HG02840 (cell line): ENCODE results near the gene MUC22.
"Not testable (repeated sequence)": the region's sequence is repeated elsewhere in the genome, so short reads cannot be mapped to it uniquely, and the experiment has no call there.

Experiments
- ATAC-seq: cut with Tn5 transposase; IDR thresholded peaks from one replicate; pipeline ENCODE4 v1.9.1; 2021; ENCODE audit warnings: mild to moderate bottlenecking, moderate library complexity, moderate number of reproducible peaks; ENCODE audit not compliant: unreplicated experiment, low FRiP score

Gene MUC22

DNA sequence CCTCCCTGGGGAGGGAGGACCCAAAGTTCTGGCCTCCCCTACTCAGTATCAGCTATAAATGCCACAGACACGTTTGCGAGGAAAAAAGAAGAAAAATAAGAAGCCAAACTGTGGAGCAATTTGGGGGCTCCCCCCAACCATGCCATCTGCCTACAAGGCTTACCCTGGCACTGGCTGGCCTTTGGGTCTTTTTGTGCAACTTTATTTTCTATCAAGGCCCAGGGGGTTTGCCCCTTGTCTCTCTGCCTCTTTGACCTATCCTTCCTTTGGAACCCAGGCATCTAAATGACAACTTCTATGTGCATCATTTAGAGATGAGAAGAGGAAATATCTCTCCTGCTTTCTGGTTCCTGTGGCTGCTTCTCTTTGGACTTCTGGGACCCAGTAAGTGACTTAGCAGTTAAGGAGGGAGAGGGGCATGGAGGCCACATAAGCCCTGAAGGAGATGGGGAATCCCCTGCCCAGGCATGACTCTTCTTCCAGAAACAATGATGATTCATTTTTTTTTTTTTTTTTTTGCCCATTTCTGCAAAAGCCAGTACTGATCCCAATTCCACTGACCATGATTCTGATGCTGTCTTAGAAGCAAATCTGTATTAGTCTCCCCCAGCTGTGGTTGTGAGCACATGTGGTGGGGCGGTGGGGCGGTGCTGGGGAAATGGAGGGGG, at the start of gene MUC22:
TSS of gene MUC22 (plus strand) at position 82 of the 668 bp plus-strand sequence. CDS start at position 315, 233 bp downstream.
- ATAC-seq: no peak

DNA sequence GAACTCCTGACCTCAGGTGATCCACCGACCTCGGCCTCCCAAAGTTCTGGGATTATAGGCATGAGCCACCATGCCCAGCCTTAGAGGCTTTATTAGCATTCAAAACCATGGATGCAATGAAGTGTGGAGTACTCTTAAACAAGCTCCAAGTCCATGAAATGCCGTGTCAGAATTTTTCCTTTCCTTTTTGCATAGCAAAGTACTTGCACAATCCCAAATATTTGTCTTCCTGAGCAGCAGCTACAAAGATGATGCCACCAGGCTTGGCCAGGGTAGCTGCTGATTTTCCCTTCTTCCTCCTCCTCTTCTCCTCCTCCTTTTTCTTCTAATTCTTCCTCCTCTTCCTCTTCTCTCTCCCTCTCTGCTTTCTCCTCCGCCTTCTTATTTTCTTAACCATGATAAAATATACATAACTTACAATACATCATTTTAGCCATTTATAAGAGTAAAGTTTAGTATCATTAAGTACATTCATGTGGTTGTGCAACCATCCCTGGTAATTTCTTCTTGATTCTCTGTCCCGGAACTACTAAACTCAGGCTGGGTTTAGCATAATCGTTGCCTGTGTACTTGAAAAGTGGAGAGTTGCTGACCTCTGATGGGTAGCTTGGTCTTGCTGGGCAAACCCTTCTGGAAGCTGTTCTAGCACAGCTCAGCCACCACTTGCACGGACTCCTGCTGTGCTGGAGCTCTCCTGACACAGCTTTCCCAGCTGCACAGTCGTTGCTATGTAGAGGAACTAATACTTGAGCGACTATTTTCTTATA, 49.2 kb upstream of the MUC22 start:
- no peak for ATAC-seq

DNA sequence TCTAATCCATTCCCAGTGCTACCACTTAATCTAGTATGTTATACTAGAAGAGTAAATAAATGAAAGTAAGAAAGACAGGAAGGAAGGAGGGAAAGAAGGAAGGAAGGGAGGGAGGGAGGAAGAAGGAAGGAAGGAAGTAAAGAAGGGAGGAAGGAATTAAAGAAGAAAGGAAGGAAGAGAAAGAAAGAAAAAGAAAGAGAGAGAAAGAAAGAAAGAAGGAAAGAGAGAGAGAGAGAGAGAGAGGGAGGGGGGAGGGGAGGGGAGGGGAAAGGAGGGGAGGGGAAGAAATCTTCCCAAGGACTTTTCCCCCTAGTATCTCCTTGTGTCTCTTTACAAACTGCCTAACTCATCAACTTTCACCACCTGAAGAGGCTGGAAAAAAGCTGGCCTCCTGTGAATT, 47.6 kb upstream of the MUC22 start:
- ATAC-seq: no peak

DNA sequence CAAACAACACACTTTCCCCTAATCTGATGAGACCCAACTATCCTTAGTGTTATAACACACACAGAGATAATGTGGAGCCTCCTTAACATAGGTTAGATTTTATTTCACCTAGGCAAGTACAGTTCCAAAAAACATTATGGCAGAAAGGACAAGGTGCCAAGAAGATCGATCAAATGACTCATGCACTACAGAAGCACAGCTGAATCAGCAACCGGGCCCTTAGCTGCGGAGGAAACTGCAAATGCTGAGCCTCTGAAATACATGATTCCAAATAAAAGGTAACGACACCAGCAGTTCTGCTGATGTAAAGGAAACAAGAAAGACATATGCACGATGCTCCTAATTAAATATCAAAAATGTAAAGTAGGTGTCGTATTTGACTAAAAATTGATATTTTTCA, 46.6 kb upstream of the MUC22 start:
- ATAC-seq: no peak

DNA sequence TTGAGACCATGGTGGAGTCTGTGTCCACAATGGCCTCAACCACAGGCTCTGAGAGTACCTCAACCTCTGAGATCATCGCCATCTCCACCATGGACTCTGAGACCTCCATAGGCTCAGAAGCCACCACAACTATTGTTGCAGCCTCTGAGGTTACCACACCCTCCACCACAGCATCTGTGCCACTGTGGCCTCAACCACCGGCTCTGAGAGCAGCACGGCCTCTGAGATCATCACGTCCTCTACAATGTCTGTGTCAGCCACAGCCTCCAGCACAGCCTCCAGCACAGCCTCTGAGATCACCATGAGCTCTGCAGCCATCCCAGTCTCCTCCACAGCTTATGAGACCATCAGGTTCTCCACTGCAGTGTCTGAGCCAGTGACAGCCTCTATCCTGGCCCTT, 46.2 kb upstream of the MUC22 start:
- ATAC-seq: no peak

DNA sequence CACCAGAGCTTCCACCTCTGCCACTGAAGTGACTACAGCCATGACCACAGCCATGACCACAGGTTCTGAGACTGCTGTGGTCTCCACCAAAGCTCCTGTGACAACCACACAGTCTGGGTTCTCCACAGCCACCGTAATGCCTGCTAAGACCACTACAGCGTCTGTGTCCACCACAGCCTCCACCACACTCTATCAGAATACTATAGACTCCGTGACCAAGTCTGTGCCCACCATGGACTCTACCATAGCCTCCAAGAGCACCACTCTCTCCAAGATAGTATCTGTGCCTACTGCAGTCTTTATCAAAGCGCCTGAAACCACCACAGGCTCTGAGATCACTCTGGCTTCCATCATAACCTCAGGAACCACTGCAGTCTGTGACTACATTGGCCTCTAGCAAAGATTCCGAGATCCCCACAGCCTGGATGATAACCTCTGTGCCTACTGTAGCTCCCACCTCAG, 45.1 kb upstream of the MUC22 start:
- no peak for ATAC-seq

DNA sequence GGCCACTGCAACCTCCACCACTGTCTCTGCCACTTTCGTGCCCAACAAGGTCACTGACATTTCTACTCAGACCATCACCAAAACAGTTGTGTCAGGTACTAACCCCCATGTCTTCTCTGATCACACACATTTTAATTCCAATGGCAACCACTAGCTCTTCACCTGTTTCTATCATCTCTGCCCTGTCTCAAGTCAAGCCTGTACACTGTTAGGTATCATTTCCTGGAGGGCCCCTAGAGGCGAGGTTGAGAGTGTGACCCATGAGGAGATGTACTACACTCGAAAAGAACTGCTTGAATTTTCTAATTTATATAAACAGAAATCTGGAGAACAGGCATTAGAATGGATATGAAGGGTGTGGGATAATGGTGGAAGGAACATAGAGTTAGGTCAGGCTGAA, 44.1 kb upstream of the MUC22 start:
- ATAC-seq: no peak

DNA sequence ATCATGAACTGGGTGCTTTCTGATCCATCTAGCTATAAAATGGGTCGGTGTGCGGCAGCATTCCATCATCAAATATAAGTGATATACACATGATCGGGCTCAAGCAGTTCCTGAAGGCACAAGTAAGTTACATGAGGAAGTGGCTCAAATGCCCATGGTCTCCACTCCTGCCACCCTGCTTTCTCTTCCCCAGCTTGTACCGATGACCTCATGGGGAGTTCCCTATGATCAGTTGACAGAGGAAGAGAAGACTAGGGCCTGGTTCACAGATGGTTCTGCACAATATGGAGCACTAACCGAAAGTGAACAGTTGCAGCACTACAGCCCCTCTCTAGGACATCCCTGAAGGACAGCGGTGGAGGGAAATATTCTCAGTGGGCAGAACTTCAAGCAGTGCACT, 41.1 kb upstream of the MUC22 start:
- not testable (repeated sequence) for ATAC-seq

DNA sequence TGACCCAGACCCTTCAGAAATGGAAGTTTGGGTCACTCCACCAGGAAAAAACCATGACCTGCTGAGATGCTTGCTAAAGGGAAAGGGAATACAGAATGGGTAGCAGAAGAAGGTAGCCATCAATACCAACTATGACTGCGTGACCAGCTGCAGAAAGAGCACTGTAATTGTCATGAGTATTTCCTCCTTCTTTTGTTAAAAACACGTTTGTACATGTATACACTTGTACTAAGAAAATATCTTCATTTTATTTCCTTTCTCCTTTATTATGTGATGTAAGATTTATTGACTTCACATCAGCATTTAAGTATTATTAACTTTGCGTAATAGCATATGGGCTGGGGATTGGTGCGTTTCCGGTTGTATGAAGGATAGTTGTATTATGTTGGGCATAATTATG, 39.3 kb upstream of the MUC22 start:
- ATAC-seq: no peak

DNA sequence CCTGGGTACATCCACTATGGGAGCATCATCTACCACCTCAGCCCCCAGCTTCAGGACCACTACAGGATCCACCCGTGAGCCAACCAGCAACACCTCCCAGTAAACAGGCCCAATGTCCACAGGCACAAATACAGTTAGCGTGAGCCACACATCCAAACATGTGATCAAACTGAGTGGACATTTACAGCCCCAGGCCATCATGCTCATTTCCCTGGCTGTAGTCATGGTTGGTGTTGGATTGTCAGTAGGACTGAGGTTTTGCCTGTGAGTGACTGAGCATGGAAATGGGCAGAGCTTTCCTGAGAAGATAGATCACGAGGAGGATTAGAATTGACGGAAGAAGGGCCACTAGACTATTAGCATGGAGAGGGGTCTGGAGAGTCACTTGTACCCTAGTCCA, 37.5 kb upstream of the MUC22 start:
- ATAC-seq: no peak

DNA sequence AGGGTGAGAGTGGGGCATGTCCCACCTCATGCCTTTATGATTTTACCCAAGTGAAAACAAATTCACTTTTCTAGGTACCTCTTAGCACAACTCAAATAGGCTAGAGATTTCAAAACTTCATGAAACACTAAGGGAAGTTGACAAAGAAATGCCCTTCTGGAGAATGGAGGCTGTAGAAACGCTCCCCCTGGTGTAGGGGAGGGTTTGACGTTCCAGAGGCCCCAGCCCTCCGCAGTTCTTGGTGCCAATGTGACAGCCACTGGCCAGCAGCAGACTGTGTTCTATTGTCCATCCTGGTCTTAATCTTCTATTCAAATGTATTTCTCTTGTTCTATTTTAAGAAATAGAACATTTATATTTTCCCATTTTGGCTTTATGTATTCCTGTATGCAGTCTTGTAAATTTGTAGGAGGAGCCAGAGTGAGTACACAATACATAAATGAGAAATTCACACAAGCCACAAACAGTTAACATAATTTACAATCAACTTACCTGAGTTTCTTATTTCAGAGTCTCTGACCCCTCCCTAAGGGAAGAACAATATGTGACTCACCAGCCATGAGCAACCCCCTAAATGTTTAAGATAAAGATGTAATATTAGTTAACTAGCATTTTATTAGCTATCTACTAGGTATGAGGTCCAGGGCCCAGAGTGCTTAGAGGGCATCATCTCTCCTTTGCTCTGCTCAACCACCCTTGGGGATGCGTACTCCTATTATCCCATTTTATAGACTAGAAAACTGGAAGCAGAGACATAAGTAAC, 35.6 kb upstream of the MUC22 start:
- no peak for ATAC-seq

DNA sequence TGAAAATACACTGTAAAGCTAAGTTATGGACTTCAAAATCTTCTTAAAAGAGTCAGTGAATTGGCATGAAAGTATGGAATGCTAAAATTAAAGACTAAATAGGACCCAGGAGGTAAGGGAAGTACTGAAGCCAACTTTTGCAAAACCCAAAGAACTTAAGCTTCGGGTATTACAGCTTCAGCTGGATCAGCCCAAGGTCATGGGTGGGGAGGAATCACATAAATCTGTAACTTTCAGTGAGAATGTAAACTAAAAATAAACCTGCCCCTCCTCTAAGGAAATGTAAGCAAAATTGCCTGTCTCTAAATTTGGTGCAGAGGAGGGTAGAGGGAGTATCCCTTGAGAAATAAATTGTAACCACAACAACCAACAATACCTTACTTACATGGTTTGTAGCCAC, 31.1 kb upstream of the MUC22 start:
- no peak for ATAC-seq

DNA sequence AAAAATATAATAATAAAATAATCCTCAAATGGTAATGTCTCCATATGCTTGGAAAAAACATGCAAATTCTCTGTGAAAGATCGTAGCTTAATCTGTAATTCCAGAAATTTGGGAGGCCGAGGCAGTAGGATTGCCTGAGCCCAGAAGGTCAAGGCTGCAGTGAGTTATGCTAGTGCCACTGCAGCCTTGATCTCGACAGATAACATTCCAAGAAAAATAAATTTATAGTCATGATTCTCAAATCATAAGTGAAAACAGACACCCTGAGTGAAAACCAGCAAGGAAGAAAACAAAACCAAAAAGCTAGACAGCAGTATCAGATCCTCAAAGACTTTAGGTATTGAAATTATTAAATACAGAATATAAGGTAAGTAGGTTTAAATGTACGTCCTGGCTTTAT, 30.6 kb upstream of the MUC22 start:
- ATAC-seq: no peak

DNA sequence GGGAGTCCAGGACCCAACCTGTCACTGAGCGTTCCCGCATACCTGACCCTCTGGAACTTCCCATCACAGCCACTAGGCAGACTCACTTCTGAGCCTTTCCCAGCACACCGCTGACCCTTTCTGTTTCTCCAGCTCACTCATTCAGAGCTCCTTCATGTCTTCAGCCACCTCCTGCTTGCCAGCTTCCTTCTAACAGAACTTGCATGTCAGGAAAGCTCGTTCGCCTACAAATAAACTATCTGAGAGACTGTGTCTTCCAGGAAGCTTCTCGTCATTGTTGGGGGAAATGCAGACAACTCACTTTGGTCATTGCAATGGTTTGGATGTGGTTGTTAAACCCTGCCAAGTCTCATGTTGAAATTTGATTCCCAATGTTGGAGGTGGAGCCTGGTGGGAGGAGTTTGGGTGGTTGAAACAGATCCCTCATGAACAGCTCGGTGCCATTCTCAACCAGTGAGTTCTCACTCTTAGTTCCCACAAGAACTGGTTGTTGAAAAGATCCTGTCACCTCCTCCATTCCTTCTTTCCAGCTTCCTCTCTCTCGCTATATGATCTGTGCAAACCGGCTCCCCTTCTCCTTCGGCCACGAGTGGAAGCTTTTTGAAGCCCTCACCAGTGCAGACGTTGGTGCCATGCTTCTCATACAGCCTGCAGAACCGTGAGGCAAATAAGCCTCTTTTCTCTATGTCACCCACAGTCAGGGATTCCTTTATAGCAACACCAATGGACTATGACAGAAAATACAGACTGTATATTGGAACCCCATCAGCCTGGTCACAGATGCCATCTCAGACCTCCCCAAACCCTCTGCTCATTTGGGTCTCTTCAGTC, 28.1 kb upstream of the MUC22 start:
- no peak for ATAC-seq

DNA sequence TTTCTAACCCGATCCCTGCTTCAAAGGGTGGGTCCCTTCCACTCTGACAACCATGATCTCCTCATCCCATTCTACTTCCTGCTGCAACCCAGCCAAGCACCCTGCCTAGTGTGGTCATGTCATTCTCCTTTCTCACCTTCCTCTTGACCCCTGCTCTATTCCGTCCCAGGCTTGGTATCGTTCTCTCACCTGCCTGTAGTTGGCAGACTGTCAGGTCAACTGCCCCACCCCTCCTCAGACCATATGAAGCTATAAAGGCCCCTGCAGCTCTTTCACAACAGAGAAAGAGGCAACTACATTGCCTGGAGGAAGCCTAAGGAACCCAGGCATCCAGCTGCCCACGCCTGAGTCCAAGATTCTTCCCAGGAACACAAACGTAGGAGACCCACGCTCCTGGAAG, 26.8 kb upstream of the MUC22 start, which contains the start of gene MUC21:
TSS of gene MUC21 (plus strand) at position 280 of the 400 bp plus-strand sequence. CDS start 241 bp downstream, outside the sequence.
- ATAC-seq: no peak

DNA sequence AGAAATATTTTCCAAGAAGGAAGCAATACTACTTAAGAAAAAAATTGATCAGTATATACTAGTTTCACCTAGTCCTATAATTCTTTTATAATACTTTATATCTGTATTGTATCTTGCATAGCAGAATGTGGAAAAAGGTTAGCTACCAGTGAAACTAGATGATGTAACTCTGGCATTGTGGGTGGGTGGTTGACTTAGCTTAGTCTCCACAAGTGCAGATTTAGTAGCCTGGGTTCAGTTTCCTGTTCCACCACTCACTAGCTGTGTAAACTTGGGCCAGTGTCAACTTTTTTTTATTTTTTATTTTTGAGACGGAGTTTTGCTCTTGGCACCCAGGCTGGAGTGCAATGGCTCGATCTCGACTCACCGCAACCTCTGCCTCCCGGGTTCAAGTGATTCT, 24.8 kb upstream of the MUC22 start:
- ATAC-seq: no peak

DNA sequence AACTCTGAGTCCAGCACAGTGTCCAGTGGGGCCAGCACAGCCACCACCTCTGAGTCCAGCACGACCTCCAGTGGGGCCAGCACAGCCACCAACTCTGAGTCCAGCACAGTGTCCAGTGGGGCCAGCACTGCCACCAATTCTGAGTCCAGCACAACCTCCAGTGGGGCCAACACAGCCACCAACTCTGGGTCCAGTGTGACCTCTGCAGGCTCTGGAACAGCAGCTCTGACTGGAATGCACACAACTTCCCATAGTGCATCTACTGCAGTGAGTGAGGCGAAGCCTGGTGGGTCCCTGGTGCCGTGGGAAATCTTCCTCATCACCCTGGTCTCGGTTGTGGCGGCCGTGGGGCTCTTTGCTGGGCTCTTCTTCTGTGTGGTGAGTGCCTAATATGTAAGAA, 23.0 kb upstream of the MUC22 start:
- ATAC-seq: no peak

DNA sequence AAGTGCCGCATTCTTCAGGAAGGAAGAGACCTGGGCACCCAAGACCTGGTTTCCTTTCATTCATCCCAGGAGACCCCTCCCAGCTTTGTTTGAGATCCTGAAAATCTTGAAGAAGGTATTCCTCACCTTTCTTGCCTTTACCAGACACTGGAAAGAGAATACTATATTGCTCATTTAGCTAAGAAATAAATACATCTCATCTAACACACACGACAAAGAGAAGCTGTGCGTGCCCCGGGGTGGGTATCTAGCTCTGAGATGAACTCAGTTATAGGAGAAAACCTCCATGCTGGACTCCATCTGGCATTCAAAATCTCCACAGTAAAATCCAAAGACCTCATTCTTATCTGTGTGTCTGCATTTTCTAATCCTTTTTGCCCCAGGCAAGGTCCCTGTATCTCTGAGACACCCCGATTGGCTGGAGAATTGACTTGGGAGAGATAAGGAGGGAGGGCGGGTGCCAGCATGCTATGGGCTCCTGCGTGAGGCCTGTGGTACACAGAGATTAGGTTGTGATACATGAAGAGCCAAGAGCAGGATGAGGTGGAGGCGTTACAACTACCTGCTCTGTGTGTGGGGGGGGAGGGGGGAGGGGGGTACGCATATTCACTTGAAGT, 22.0 kb upstream of the MUC22 start:
- ATAC-seq: no peak

DNA sequence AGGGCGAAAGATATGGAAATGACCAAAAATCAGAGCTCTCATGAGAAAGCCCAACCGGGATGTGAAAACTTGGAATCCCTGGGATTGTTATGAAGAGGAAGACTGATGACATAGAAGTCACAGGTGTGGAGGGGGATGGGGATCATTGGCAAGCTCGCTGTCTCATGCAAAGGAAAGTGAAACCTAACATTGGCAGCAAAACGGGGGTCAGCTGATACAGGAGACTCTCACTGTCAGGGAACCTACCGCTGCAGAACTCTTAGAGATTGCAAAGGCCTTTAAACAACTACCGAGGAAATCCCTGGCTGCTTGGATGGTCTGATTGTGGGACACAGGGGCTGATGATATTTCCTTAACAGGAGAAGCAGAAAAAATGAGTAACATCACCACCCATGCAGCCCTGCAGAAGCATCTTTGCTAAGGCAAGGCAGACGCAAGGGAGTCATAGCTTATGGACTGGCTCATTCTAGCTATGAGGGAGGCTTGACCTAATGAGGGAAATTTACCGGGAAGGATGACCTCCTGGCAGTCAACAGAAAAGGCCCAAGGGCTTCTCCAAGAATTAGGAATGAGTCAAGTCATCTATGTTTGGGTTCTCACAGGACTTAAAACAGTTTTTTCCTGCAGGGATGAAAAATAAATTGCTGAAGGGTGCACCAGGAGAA, 19.7 kb upstream of the MUC22 start:
- no peak for ATAC-seq
